Endothelial cell of umbilical vein (primary cell): ENCODE results near the gene PAPPA.

Experiments
- POLR2A ChIP-seq: IDR thresholded peaks from 2 replicates; pipeline ENCODE4 v1.6.1; 2012; ENCODE audit warnings: low read depth, mild to moderate bottlenecking, control low read depth, low read length
- POLR2AphosphoS5 ChIP-seq: IDR thresholded peaks from 2 replicates; pipeline ENCODE4 v1.6.1; 2012; ENCODE audit warnings: low read depth, mild to moderate bottlenecking, control low read depth, low read length, moderate library complexity; ENCODE audit not compliant: insufficient read depth

GRCh38 chr9:116237456-116237855 lies 83.9 kb downstream of the PAPPA start:
- TF ChIP-seq POLR2A (no peak), POLR2AphosphoS5 (no peak)
